Brain microvascular endothelial cell (primary cell): Measurements from ENCODE around the gene FOCAD.

Experiments used
- DNase-seq: peaks from one replicate; pipeline ENCODE4 v3.0.0-alpha.2; 2020
- H3K27ac ChIP-seq: fragments of 250-450 bp; sonication (Bioruptor Pico); 2 replicates; pipeline ENCODE4 v1.5.1; 2020; ENCODE audit warnings: mild to moderate bottlenecking, moderate library complexity
- H3K27me3 ChIP-seq: fragments of 250-450 bp; sonication (Bioruptor Pico); replicated peaks from 2 replicates; pipeline ENCODE4 v1.5.1; 2020; ENCODE audit warnings: mild to moderate bottlenecking
- H3K36me3 ChIP-seq: fragments of 250-450 bp; sonication (Bioruptor Pico); replicated peaks from 2 replicates; pipeline ENCODE4 v1.5.1; 2020; ENCODE audit warnings: mild to moderate bottlenecking
- H3K4me3 ChIP-seq: 2 replicates; pipeline ENCODE4 v1.5.1; 2011; ENCODE audit warnings: low read depth, mild to moderate bottlenecking, control low read depth, low read length, moderate library complexity
- CTCF ChIP-seq: IDR thresholded peaks from 2 replicates; pipeline ENCODE4 v1.5.1; 2011; ENCODE audit warnings: low read depth, mild to moderate bottlenecking, moderate library complexity, low read length, control low read depth, inconsistent platforms; ENCODE audit errors: missing control alignments
- in situ Hi-C: cut with HindIII; loops from 2 replicates; pipeline ENCODE4 v1.10.0; 2017; ENCODE audit warnings: low sequenced_read_pairs, low pct_ligation_motif_present

Gene FOCAD

DNA sequence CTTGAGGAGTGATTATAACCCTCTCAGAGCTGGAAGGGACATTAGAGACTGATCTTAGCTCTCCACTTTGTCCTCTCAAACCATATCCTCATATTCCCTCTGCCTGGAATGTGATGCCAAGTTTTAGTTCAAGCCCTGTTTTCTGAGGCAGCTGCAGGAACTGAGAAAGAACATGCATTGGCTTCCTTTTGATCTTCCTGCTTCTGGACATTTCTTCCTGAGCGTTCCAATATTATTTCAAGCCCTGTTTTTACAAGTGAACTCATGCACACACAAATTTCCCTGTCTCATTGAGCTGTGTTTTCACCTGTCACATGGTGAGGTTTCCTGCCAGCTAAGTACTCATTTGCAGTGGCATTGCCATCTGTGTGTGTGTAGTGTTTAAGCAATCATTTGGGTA, 17.0 kb downstream of the FOCAD start:
- no peaks in the 10 kb centered on the region for H3K36me3 ChIP-seq
- H3K27ac ChIP-seq: no peak overlapping the region
- no peaks in the 10 kb centered on the region for H3K27me3 ChIP-seq
- in situ Hi-C loops: no loop called here
- DNase-seq: no peak
- no peak for TF ChIP-seq CTCF
- H3K4me3 ChIP-seq: no peak overlapping the region

GRCh38 chr9:20702570-20702969, 18.5 kb downstream of the FOCAD start:
- Histone ChIP-seq H3K27me3 (no peaks in the 10 kb centered on the region), H3K4me3 (no peak overlapping the region), H3K27ac (no peak overlapping the region), H3K36me3 (no peaks in the 10 kb centered on the region)
- DNase-seq: no peak
- in situ Hi-C loops: no loop called here
- no peak for TF ChIP-seq CTCF

DNA sequence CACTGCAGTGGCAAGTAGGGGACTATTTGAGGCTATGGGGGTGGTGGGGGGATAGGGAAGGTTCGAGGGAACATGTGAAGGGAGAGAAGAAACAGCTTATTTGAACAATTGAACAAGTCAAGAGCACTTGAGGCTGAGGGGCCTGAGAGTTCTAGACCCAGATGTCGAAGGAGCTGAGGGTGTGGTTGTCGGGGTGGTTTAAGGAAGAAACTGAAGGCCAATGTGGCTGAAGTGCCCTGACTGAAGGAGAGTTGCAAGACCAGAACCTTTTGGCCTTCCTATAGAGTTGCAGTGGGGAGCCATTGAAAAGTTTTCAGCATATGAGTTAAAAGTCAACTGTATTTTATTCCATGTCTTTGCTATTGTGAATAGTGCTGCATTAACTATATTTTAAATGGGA, 19.1 kb downstream of the FOCAD start:
- Histone ChIP-seq H3K27me3 (no peaks in the 10 kb centered on the region), H3K36me3 (no peaks in the 10 kb centered on the region), H3K4me3 (no peak overlapping the region), H3K27ac (no peak overlapping the region)
- in situ Hi-C loops: no loop called here
- no peak for DNase-seq
- TF ChIP-seq CTCF: no peak

GRCh38 chr9:20707708-20708107, 23.6 kb downstream of the FOCAD start:
- no peaks in the 10 kb centered on the region for H3K27me3 ChIP-seq
- no peak overlapping the region for H3K4me3 ChIP-seq
- DNase-seq: no peak
- TF ChIP-seq CTCF: no peak
- H3K27ac ChIP-seq: no peak overlapping the region
- no peaks in the 10 kb centered on the region for H3K36me3 ChIP-seq
- in situ Hi-C loops: no loop called here

- in situ Hi-C loops: no loop called here
- Histone ChIP-seq H3K27ac (no peak overlapping the region), H3K27me3 (no peaks in the 10 kb centered on the region), H3K36me3 (no peaks in the 10 kb centered on the region), H3K4me3 (no peak overlapping the region)
- no peak for TF ChIP-seq CTCF
- no peak for DNase-seq
Observed at GRCh38 chr9:20713172-20713571, 29.1 kb downstream of the FOCAD start.

- Histone ChIP-seq H3K27ac (no peak overlapping the region), H3K36me3 (no peaks in the 10 kb centered on the region), H3K4me3 (no peak overlapping the region), H3K27me3 (no peaks in the 10 kb centered on the region)
- TF ChIP-seq CTCF: no peak
- in situ Hi-C loops: no loop called here
- no peak for DNase-seq
Observed at GRCh38 chr9:20714442-20715415, 30.7 kb downstream of the FOCAD start.
